Muscle of arm (tissue), 14 donors: ENCODE measurements around the gene TMTC1. TPM values are rescaled to one million over a fixed set of nuclear protein-coding genes. Genes with fewer than 3 reads are reported as not detected.
"Not testable (repeated sequence)": the region's sequence is repeated elsewhere in the genome, so short reads cannot be mapped to it uniquely, and the experiment has no call there.

Source experiments
- DNase-seq: peaks from one replicate; pipeline ENCODE4 v3.0.0-alpha.2; 2013
- long read RNA-seq, 11 donors: transcript quantifications; one replicate each; lab custom pipeline, GENCODE V29; 2026
- polyA plus RNA-seq, 12 donors: library from polyadenylated mRNA; unstranded; fragments of 120-200 nt; gene quantifications; one replicate each; pipeline ENCODE4 v1.2.1, GENCODE V29; 2013; ENCODE audit not compliant: insufficient read length in 12 of 12

Gene TMTC1
- 10 to 100 TPM in 11 of 12 donors, not detected in 1; 18.4 to 70.4 (median 46.4) TPM for polyA plus RNA-seq
- long read RNA-seq, donor 1, result 0 reads
- long read RNA-seq, donor 2, full-length matches to known transcripts, result 5 of 5 reads
- long read RNA-seq, donor 2, partial matches to known transcripts, result 0 of 5 reads
- long read RNA-seq, donor 2, other reads (novel, unspliced or antisense), result 0 of 5 reads
- long read RNA-seq, donor 3, full-length matches to known transcripts, result 3 of 3 reads
- long read RNA-seq, donor 3, partial matches to known transcripts, result 0 of 3 reads
- long read RNA-seq, donor 3, other reads (novel, unspliced or antisense), result 0 of 3 reads
- long read RNA-seq, donor 4, full-length matches to known transcripts, result 2 of 2 reads
- long read RNA-seq, donor 4, partial matches to known transcripts, result 0 of 2 reads
- long read RNA-seq, donor 4, other reads (novel, unspliced or antisense), result 0 of 2 reads
- long read RNA-seq, donor 5, result 0 reads
- long read RNA-seq, donor 6, full-length matches to known transcripts, result 1 of 1 reads
- long read RNA-seq, donor 6, partial matches to known transcripts, result 0 of 1 reads
- long read RNA-seq, donor 6, other reads (novel, unspliced or antisense), result 0 of 1 reads
- long read RNA-seq, donor 7, full-length matches to known transcripts, result 1 of 1 reads
- long read RNA-seq, donor 7, partial matches to known transcripts, result 0 of 1 reads
- long read RNA-seq, donor 7, other reads (novel, unspliced or antisense), result 0 of 1 reads
- long read RNA-seq, donor 8, full-length matches to known transcripts, result 7 of 7 reads
- long read RNA-seq, donor 8, partial matches to known transcripts, result 0 of 7 reads
- long read RNA-seq, donor 8, other reads (novel, unspliced or antisense), result 0 of 7 reads
- long read RNA-seq, donor 9, full-length matches to known transcripts, result 1 of 1 reads
- long read RNA-seq, donor 9, partial matches to known transcripts, result 0 of 1 reads
- long read RNA-seq, donor 9, other reads (novel, unspliced or antisense), result 0 of 1 reads
- long read RNA-seq, donor 10, full-length matches to known transcripts, result 8 of 8 reads
- long read RNA-seq, donor 10, partial matches to known transcripts, result 0 of 8 reads
- long read RNA-seq, donor 10, other reads (novel, unspliced or antisense), result 0 of 8 reads
- long read RNA-seq, donor 11, full-length matches to known transcripts, result 4 of 4 reads
- long read RNA-seq, donor 11, partial matches to known transcripts, result 0 of 4 reads
- long read RNA-seq, donor 11, other reads (novel, unspliced or antisense), result 0 of 4 reads

DNA sequence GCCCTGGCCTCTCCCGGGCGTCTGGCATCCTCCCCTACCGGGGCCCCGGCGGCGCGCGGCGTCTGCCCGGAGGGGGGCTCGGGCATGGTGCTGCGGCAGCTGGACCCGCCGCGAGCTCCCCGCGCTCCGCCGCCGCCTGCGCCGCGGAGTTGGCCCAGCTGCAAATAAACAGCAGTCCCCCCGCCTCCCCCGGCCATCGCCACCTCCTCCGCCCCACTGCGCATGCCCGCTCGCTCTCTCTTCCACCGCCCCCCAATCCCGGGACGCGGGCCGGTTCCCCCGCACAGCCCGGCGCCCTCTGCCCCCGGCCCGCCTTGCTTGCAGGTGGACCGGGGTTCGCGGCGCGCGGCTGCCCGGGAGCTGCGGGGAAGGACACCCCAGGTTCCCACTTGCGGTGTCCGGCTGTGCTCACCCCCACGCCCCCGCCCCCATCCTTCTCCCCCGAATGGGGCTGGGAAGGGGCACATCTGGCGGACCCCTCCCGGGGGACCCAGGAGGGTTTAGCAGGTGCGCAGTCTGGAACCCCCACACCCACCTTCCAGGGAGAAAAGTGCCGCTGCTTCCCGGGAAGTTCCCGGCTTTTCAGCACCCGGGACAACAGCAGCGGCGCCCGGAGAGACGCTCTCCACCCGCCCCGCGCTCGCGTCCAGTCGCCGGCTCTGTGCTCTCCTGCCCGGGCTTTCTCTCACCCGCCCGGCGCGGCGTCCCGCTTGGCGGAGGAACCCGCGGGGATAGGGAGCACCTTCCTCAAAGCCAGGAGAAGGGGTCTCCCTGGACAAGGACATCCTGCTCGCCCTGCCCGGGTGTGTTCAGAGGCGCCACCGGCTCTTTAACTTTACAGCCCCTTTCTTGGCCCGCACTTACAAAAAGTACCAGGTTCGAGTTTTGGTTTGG is at the start of gene TMTC1:
TSS of gene TMTC1 (minus strand) at position 170 of the 894 bp plus-strand sequence. CDS start 191 bp downstream, outside the sequence.
- DNase-seq, result peak; percentile 75

DNA sequence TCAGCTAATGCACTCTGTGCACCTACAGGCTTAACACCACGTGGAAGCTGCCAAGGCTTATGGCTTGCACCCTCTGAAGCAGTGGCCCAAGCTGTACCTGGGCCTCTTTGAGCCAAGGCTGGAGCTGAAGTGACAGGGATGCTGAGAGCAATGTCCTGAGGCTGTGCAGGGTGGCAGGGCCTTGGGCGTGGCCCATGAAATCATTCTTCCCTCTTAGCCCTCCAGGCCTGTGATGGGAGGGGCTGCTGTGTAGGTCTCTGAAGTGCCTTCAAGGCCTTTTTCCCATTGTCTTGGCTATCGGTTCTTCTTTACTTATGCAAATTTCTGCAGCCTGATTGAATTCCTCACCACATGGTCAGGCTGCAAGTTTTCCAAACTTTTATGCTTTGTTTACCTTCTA is 47.4 kb upstream of the TMTC1 start:
- DNase-seq, result no peak

DNA sequence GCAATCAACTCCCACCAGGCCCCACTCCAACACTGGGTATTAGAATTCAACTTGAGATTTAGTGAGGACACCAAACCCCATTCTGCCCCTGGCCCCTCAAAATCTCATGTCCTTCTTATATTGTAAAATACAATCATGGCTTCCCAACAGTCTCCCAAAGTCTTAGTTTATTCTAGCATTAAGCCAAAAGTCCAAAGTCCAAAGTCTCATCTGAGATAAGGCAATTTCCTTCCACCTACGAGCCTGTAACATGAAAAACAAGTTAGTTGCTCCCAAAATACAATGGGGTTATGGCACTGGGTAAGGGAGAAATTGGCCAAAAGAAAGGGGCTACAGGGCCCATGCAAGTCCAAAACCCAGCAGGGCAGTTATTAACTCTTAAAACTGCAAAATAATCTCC is 46.6 kb upstream of the TMTC1 start:
- DNase-seq, result no peak

DNA sequence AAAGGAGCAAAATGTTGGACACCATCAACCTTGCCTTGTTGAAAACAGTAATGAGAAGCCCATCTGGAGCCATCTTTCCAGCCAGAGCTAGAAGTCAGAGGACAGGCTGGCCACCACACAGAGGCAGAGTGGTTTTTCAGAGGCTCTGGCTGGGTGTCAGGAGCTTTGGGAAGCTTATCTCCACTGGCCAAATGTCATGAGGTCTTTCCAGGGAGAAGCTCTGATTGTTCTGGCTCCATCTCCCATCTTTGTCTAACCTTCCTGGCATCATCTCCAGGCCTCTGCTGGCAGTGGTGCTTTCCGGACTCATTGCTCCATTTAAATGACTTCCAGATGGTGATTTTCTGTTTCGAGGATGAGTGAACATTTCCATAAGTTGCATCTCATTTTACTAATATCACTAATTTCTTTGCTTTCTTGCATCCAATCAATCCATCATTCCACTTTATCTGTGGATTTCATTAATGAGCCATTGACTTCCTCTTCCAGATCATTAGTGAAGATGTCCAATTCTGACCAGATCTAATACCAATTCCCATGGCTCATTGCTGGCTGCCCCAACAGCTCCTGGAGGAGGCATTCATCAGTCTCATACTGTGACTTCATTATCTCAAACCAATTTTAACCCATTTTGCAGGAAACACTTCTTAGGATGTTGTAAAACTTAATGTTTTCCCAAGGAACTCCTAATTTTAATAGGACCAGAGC is 35.3 kb upstream of the TMTC1 start:
- DNase-seq, result peak; percentile 80

DNA sequence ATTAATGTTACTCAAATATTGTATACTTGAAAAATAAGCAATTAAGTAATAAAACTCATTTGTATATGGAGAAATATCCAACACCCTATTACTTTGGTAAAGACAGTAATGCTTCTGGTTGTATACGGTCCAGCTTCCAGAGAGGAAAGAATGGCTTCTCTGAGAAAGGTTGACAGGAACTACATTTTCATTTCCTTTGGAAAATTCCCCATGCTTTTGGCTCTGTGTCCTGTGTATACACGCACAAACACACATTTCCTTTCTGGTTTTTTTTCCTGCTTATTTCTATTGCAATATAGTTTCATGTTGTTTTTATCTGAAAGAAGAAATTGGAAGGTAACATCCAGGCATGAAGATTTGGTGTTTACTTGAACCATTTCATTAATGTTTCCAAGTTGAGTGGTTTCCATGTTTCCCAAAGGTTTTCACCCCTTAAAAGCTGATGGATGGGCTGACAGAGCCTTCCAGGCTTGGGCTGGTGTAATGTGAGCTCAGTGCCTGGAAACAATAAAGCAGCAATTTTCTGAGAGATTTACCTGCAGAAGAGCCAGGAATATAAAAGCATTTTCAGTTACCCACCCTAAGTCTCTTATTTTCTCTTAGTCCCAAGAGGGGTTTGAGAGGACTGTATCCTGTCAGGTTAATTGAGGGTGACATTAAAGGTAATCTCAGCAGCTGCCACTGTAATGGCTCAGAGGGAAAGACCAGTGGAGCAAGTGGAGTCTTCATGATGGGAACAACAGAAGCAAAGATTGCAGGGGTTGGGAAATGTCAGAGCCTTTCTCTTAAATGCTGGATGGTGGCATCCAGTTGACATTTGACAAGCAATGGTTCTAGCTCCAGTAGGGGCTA is 33.4 kb upstream of the TMTC1 start:
- DNase-seq, result no peak

DNA sequence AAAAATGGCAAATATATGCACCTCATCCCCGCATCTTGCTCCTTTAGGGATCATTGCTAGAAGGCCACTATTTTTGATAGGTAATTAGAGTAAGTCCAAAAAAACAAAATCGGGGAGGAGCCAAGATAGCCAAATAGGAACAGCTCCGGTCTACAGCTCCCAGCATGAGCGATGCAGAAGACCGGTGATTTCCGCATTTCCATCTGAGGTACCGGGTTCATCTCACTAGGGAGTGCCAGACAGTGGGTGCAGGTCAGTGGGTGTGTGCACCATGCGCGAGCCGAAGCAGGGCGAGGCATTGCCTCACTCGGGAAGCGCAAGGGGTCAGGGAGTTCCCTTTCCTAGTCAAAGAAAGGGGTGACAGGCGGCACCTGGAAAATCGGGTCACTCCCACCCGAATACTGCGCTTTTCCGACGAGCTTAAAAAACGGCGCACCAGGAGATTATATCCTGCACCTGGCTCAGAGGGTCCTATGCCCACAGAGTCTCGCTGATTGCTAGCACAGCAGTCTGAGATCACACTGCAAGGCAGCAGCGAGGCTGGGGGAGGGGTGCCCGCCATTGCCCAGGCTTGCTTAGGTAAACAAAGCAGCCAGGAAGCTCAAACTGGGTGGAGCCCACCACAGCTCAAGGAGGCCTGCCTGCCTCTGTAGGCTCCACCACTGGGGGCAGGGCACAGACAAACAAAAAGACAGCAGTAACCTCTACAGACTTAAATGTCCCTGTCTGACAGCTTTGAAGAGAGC is 26.0 kb upstream of the TMTC1 start:
- not testable (repeated sequence) for DNase-seq

DNA sequence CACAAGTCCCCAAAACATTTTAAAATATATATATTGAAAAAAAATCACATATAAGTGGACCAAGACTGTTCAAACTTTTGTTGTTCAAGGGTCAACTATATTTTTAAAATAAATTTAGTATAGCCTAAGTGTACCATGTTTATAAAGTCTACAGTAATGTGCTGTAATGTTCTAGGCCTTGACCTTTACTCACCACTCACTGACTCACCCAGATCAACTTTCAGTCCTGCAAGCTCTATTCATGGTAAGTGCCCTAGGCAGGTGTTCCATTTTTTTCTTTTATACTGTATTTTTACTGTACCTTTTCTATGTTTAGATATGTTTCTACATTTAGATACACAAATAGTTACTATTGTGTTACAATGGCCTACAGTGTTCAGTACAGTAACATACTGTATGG is 23.4 kb upstream of the TMTC1 start:
- DNase-seq, result no peak

DNA sequence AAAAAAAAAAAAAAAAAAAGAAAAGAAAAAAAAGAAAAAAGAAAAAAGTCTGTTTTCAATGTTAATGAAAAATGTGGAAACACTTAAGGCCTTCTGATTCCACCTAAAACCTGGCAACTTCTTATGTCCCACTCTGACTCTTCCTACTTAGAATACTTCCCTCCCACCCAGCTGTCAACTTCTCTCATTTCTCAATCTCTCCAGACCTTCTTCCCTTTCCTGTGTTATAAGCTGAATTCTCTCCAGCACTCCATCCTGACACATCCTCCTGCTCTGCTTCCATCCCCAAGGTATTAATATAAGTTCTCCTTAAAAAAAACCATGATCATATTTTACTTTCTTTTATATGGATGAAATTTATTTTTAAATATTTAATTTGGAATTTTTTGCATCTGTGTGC is 20.3 kb upstream of the TMTC1 start:
- DNase-seq, result no peak

DNA sequence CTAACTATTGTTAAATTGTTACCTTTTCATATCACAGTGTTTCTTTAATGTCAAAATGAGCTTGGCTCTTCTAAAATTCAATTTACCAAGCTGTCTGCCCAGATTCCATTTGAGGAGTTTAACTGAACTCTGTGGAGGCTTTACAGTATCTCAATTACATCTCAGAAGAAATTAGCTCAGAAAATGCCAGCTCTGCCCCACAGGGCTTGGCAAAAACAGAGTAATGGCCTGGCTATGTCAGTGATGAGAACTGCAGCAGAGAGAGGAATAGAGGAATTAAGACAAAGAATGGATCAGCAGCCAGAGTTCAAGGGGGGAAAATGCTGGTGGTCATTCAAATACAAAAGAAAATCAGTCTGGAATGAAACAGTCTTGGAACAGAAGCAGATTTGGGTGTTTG is 15.8 kb upstream of the TMTC1 start:
- DNase-seq, result no peak

DNA sequence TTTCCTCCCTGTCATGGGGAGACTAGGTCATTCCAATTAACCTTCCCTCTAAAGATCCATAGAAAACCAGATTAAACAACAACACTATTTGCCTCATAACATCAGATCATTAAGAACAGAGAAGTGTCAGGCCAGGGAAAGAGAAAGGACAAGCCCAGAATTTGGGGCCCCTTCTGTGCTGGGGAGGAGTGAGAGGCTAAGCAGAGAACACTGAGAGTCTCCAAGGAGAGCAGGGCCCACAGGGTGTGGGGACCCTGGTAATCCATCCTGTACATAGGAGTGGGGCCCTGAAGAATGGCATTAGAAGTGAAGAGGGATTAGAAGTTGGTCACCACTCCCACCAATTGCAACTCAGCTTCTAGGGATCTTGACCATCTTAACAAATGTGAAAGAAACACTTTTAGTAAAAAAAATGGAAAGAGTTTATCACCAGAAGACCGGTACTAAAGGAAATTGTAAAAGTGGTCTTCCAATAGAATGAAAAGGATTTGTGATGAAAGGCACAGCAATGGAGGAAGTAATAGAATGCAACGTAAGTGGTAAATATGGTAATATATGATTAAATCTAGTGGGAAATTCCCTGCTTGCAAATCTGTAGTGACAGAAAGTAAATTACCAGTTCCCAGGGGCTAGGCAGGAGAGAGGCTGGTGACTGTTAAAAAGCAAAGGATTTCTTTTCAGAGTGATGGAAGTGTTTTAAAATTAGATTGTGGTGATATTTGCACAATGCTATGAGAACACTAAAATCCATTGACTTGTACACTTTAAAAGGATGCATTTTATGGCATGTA is 14.0 kb upstream of the TMTC1 start:
- no peak for DNase-seq

DNA sequence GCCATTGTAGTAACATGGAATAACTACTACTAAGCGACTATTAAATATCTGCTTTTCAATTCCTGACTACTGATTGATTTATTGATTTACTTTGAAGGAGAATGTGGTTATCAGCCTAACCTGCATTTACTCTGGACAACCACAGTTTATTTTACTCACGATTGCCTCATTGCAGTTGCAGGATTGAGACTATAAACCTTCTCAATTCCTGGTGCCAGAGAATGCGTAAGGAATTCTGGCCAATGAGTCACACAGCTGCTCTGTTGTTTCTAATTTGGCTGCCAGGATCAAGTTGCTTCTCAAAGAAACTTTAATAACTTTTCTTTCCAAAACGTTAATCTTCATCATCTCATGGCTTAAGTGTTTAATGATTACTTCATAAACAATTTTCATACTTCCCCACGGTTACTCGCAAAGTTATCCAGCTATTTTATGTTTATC is 13.1 kb upstream of the TMTC1 start:
- peak; percentile 82 for DNase-seq

DNA sequence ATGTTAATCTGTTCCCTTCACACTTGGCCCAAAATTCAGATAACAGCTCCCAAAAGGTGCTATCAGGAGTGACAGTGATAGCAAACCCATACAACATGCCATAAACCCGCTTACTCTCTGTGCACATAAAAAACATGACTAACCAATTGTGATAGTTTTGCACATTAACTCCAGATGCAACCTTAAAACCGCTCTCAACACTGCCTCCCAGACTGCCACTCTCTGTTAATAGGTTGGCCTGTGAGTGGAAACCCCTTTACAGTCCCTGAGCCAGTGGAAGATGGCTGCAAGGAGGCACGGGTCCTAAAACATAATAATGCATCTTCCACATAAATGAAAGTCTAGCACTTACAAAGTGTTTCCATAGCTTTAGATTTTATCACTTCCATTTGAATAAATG is 12.0 kb upstream of the TMTC1 start:
- no peak for DNase-seq

DNA sequence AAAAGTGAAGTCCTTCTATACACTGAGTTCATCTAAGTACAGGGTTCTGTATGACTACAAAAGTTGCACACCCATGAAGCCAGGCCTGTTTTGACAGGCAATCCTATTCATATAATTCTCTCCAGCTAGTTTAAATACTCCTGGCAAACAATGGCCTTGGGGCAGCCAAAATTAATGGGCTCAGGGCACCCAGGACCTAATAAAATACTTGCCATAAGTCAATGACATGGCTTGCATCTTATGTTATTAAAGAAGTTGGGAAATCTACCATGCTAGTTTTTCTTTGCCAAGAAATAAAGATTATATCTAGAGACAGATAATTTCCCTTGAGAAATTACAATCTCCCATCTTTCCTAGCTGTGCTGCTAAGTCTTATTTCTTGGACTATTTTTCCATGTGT is 11.1 kb upstream of the TMTC1 start:
- DNase-seq, result no peak

DNA sequence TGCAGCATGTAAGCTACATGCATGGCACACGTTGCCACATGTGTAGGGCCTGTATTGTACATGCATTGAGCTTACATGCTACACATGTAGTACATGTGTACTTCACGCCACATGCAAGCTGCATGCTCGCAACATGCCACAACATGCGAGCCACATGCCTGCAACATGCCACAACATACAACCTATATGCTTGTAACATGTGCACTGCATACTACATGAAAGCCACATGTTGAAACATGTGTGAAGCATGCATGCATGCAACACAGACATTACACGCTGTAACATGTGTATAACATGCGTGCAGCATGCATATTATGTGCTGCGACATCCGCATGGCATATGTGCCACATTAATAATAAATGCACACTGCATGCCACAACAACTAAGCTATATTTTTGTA is 9.1 kb upstream of the TMTC1 start:
- no peak for DNase-seq

DNA sequence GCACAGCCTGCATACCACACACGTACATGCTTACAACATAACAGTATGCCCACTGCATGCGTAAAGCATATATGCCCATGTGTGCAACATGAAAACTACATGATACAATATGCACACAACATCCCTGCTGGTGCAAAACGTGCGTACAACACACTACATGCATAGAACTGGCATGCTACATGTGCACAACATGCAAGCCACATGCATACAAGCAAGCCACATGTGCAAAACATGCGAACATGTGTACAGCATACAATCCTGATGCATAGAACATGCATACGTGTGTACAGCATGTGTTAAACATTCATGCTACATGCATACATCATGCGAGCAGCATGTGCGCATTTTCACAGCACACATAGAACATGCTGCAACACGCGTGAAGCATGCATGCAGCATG is 8.4 kb upstream of the TMTC1 start:
- no peak for DNase-seq

DNA sequence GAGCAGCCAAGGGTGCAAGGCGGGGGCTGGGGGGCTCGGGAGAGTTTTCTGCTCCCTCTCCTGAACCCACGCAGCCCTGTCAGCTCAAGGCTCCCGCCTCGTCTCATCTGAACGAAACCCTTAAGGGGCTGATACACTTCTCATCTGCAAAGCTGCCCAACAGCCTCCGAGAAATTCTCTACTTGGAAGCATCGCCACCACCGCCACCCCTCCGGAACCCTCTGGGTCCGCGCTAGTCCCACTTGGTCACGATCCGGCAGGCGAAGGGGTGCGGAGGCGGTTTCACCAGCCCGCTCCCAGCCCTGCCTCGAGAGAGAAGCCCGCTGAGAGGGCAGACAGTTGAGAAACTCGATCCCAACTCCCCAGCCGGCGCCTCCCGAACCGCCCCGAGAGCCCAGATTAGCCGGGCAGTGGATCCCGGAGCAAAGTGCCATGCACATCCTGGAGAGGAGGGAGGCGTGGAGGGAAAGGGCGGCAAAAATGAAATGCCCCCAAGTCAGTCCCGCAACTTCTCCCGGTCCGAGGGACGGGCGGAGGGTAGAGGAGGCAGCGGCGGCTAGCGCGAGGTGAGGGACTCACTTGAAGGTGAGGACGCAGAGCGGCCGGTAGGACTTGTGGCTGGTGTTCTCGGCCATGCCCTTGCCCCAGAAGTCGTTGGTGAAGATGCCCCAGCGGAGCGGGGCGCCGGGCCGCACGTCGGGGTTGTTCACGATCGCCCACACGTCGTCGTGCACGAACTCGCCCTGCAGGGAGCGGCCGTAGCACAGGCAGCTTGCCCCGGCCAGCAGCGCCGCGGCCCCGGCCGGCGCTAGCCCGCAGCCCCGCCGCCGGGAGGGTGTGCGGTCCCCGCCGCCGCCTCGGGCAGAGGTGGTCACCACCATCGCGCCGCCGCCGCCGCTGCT is 620 bp downstream of the TMTC1 start:
- no peak for DNase-seq
